ENCODE data around the gene KEL.

KEL gene

GRCh38 chr7:142897691-142898090 lies 64.5 kb downstream of the KEL start:
- DNase-seq (ENCODE audit: low read depth, low spot score), result no peak

GRCh38 chr7:142896741-142897379 lies 65.3 kb downstream of the KEL start:
- DNase-seq (ENCODE audit: low read depth, low spot score), result no peak

- DNase-seq (ENCODE audit: low read depth, low spot score), result no peak
Measured at GRCh38 chr7:142896151-142896550, 66.0 kb downstream of the KEL start.

- no peak for DNase-seq (ENCODE audit: low read depth, low spot score)
Measured at GRCh38 chr7:142894985-142895593, 67.1 kb downstream of the KEL start.

GRCh38 chr7:142894112-142894984 lies 67.8 kb downstream of the KEL start:
- no peak for DNase-seq (ENCODE audit: low read depth, low spot score)

- no peak for DNase-seq (ENCODE audit: low read depth, low spot score)
Measured at GRCh38 chr7:142892951-142893350, 69.2 kb downstream of the KEL start.

GRCh38 chr7:142891490-142892082 lies 70.6 kb downstream of the KEL start:
- DNase-seq (ENCODE audit: low read depth, low spot score), result no peak

Measured in activated naive CD8-positive, alpha-beta T cell treated with anti-CD3 and anti-CD28 coated beads, Interleukin-2, amount 50 U/mL, for 16 hours (primary cell).